CD4-positive, alpha-beta T cell (primary cell): ENCODE results near the gene TTC34. TPM values are rescaled to one million over a fixed set of nuclear protein-coding genes. Genes with fewer than 3 reads are reported as not detected.

Experiments used
- ATAC-seq: fragments of 200-7000 bp; cut with Tn5 transposase; one replicate; pipeline ENCODE4 v1.10.0; 2022; ENCODE audit warnings: mild to moderate bottlenecking; ENCODE audit not compliant: poor library complexity
- CTCF ChIA-PET: fragments of 350-600 bp; sonication (Branson Sonifier 250); formaldehyde crosslinking; loops from one replicate; lab custom pipeline; 2021; ENCODE audit warnings: antibody characterized with exemption, inconsistent platforms; lab: Charles Lee
- POLR2A ChIA-PET: fragments of 350-600 bp; sonication (Branson Sonifier 250); formaldehyde crosslinking; loops from one replicate; lab custom pipeline; 2021; ENCODE audit warnings: antibody characterized with exemption, inconsistent platforms; lab: Charles Lee
- DNase-seq, 14 experiments: peaks; one replicate each; pipeline ENCODE4 v3.0.0-alpha.2; 2013 to 2020; ENCODE audit warnings: mixed read lengths in 2 of 14
- H3K27ac ChIP-seq, 2 donors: one replicate each; pipeline versions ENCODE4 v1.5.1 to v1.7.0; 2013; ENCODE audit warnings: low read length in 2 of 2, low read depth in 1 of 2, mild to moderate bottlenecking in 1 of 2
- H3K27me3 ChIP-seq, 2 experiments: 1 replicate in 1 of 2; 2 replicates in 1 of 2; pipeline versions ENCODE4 v1.6.1 to v1.7.0; 2013; ENCODE audit warnings: low read length in 2 of 2, control low read depth in 1 of 2, mild to moderate bottlenecking in 1 of 2, moderate library complexity in 1 of 2; ENCODE audit not compliant: insufficient read depth in 2 of 2, control insufficient read depth in 1 of 2
- H3K36me3 ChIP-seq: one replicate; pipeline ENCODE4 v1.6.1; 2013; ENCODE audit warnings: low read length, control low read depth; ENCODE audit not compliant: insufficient read depth
- H3K4me1 ChIP-seq: one replicate; pipeline ENCODE4 v1.6.1; 2013; ENCODE audit warnings: low read length, control low read depth; ENCODE audit not compliant: insufficient read depth
- H3K4me3 ChIP-seq: one replicate; pipeline ENCODE4 v1.5.1; 2013; ENCODE audit warnings: mild to moderate bottlenecking, low read length, moderate library complexity
- H3K9me3 ChIP-seq, 2 experiments: 1 replicate in 1 of 2; 2 replicates in 1 of 2; pipeline versions ENCODE4 v1.6.1 to v1.7.0; 2013; ENCODE audit warnings: low read length in 2 of 2, mild to moderate bottlenecking in 2 of 2, control low read depth in 1 of 2, moderate library complexity in 1 of 2; ENCODE audit not compliant: control insufficient read depth in 1 of 2, insufficient read depth in 1 of 2
- H3K27ac Mint-ChIP-seq: one replicate; pipeline ENCODE4 v1.8.0; 2020; ENCODE audit warnings: mixed read lengths
- H3K27me3 Mint-ChIP-seq: one replicate; pipeline ENCODE4 v1.8.0; 2021; ENCODE audit warnings: mixed read lengths
- H3K36me3 Mint-ChIP-seq: one replicate; pipeline ENCODE4 v1.8.0; 2021; ENCODE audit warnings: low read depth, mixed read lengths
- H3K4me1 Mint-ChIP-seq: one replicate; pipeline ENCODE4 v1.8.0; 2021; ENCODE audit warnings: low read depth, mixed read lengths
- H3K4me3 Mint-ChIP-seq: one replicate; pipeline ENCODE4 v1.8.0; 2020; ENCODE audit warnings: mild to moderate bottlenecking, mixed read lengths
- H3K9me3 Mint-ChIP-seq: one replicate; pipeline ENCODE4 v1.8.0; 2020; ENCODE audit warnings: mixed read lengths
- intact Hi-C, 2 experiments: fragments of 100-400 bp; cut with DNase I in 1 of 2; cut with micrococcal nuclease in 1 of 2; formaldehyde crosslinking; loops; one replicate each; pipeline versions ENCODE4 v1.15.1 to v1.9.0; 2023 to 2025; cut with DNase I, micrococcal nuclease
- total RNA-seq, 174 experiments: library from RNA in 2 of 174; stranded (reverse) in 2 of 174; gene quantifications; one replicate each; pipeline ENCODE4 v1.2.3 and lab custom pipeline; 2021 to 2026
- TF ChIP-seq, protein P1 (sequence below): fragments of 200-600 bp; IDR thresholded peaks from one replicate; pipeline ENCODE4 v1.8.0; 2022; ENCODE audit warnings: antibody characterized with exemption, mild to moderate bottlenecking

The TTC34 gene
- total RNA-seq, 2 experiments from 2014 or later: 1.3 TPM

DNA sequence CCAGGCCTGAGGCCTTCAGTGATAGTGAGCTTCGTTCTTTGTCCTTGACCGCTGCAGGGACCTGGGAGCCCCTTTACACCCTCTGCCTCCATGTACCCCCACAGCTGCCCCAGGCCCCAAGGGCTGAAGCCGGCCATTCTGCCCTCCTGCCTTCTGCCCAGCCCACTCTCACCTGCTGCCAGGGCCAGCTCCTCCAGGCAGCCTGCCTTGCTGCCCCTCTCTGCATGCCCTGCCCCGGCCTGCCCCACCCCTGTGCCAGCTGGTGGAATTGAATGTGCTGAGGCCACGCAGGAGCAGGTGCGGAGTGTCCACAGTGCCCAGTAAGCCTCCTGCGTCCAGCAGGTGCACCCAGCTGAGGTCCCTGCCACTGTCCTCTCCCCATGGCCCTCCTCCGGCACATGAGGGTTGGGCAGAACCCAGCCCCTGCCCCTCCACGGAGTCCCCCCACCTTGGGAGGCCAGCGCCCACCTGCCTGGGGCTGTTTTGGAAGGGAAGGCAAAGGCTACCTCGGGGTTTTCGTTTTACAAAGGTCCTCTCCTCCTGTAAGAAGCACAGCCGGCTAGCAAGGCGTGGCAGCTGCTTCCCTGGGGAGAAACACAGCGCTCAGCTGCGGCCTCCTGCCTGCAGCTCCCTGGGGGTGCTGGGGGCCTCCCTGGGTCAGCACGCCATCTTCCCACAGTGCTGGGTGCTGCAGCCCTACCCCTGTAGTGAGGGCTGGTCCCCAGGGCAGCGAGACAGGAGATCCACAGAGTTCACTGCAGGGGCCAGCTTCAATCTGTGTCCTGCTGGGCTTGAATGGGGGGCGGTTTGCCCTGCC, 189.7 kb downstream of the TTC34 start:
- Mint-ChIP-seq H3K4me3 (no peak overlapping the region), H3K27ac (no peak overlapping the region), H3K4me1 (no peaks in the 10 kb centered on the region), H3K9me3 (peaks cover 17% of the 10 kb centered on the region), H3K27me3 (peaks cover 3% of the 10 kb centered on the region), H3K36me3 (peaks cover 4% of the 10 kb centered on the region)
- TF ChIP-seq, protein P1, sequence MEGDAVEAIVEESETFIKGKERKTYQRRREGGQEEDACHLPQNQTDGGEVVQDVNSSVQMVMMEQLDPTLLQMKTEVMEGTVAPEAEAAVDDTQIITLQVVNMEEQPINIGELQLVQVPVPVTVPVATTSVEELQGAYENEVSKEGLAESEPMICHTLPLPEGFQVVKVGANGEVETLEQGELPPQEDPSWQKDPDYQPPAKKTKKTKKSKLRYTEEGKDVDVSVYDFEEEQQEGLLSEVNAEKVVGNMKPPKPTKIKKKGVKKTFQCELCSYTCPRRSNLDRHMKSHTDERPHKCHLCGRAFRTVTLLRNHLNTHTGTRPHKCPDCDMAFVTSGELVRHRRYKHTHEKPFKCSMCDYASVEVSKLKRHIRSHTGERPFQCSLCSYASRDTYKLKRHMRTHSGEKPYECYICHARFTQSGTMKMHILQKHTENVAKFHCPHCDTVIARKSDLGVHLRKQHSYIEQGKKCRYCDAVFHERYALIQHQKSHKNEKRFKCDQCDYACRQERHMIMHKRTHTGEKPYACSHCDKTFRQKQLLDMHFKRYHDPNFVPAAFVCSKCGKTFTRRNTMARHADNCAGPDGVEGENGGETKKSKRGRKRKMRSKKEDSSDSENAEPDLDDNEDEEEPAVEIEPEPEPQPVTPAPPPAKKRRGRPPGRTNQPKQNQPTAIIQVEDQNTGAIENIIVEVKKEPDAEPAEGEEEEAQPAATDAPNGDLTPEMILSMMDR: no peak
- POLR2A ChIA-PET: no interaction called here
- ATAC-seq: no peak
- H3K36me3 ChIP-seq: no peaks in the 10 kb centered on the region
- peaks cover 3% of the 10 kb centered on the region for H3K4me1 ChIP-seq
- peak in 1 of 14 experiments; percentile 31 for DNase-seq
- no peak overlapping the region for H3K4me3 ChIP-seq
- H3K27me3 ChIP-seq: no peaks in the 10 kb centered on the region
- no peak overlapping the region for H3K27ac ChIP-seq
- CTCF ChIA-PET: no interaction called here
- intact Hi-C loops: no loop called here
- peaks cover 18 to 30% of the 10 kb centered on the region in 2 experiments for H3K9me3 ChIP-seq

DNA sequence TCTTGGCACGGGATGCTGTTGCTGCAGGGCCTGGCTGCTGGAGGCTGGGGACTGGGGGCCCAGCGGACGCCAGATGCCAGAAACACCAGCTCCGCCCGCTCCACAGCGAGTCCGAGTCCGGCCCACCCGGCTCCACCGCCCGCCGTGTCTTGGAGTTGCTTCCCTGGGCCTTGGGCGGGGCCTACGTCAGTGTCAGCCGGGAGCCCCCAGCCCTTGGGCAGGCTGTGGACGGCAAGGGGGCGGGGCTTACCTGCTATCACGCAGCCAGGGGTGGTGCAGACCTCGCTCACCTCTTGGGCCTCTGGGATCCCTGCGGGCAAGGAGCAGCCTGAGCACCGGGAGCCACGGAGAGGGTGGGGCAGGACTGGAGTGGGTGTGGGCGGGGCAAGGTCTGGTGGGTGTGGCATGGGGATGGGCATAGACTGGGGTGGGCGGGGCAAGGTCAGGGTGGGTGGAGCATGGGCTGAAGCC, 190.4 kb downstream of the TTC34 start:
- intact Hi-C loops: no loop called here
- TF ChIP-seq, protein P1: no peak
- Histone ChIP-seq H3K4me3 (no peak overlapping the region), H3K36me3 (no peaks in the 10 kb centered on the region), H3K4me1 (peaks cover 3% of the 10 kb centered on the region), H3K27me3 (no peaks in the 10 kb centered on the region), H3K9me3 (peaks cover 18 to 28% of the 10 kb centered on the region in 2 experiments), H3K27ac (no peak overlapping the region)
- Mint-ChIP-seq H3K9me3 (peaks cover 13% of the 10 kb centered on the region), H3K27ac (no peak overlapping the region), H3K4me3 (no peak overlapping the region), H3K4me1 (no peaks in the 10 kb centered on the region), H3K36me3 (no peaks in the 10 kb centered on the region), H3K27me3 (peaks cover 3% of the 10 kb centered on the region)
- ChIA-PET CTCF (no interaction called here), POLR2A (no interaction called here)
- ATAC-seq: no peak
- DNase-seq: peak in 4 of 14 experiments; percentile 17 to 48 (median 32)

DNA sequence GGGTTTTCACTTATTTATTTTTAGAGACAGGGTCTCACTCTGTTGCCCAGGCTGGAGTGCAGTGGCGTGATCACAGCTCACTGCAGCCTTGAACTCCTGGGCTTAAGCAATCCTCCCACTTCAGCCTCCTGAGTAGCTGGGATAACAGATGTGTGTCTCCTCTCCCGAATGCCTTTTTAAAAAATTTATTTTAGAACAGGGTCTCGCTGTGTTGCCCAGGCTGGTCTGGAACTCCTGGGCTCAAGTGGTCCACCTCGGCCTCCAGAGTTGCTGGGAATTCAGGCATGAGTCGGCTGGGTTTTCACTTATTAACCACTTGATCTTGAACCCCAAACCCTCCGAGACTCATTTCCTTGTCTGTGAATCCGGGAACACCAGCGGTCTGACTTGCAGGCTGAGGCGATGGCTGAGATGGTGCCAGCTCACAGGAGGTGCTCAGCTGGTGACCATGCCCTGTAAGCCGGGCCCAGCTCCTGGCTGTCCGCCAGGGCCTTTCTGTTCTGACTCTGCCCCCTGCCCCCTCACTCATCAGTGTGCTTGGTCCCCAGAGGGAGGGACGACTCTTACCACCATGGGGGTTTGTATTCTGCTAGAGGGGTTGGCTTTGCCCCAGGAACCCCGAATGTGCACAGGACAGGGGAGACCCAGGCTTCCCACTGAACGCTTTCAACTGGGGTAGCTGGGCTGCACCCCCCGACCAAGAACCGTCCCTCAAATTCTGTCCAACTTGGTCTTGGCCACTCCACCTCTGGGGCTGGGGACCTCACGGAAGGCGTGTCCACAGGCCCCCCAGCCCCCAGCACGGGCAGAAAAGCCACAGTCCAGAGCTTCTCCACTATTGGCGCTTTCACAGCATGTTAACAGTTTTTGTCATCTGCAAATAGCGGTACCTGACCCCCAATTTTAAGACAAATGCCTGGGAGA, 191.2 kb downstream of the TTC34 start:
- TF ChIP-seq, protein P1: no peak
- intact Hi-C loops: no loop called here
- ChIA-PET POLR2A (no interaction called here), CTCF (no interaction called here)
- H3K36me3 Mint-ChIP-seq: no peaks in the 10 kb centered on the region
- no peak overlapping the region for H3K27ac ChIP-seq
- DNase-seq: peak in 2 of 14 experiments; percentile 6 to 19
- peaks cover 8% of the 10 kb centered on the region for H3K9me3 Mint-ChIP-seq
- H3K36me3 ChIP-seq: no peaks in the 10 kb centered on the region
- peaks cover 16 to 25% of the 10 kb centered on the region in 2 experiments for H3K9me3 ChIP-seq
- H3K4me3 ChIP-seq: no peak overlapping the region
- H3K4me3 Mint-ChIP-seq: no peak overlapping the region
- H3K27ac Mint-ChIP-seq: no peak overlapping the region
- peaks cover 3% of the 10 kb centered on the region for H3K27me3 Mint-ChIP-seq
- peaks cover 3% of the 10 kb centered on the region for H3K4me1 ChIP-seq
- no peaks in the 10 kb centered on the region for H3K27me3 ChIP-seq
- no peaks in the 10 kb centered on the region for H3K4me1 Mint-ChIP-seq
- ATAC-seq: no peak
